ENCODE data around the gene ZNF573. TPM values are rescaled to one million over a fixed set of nuclear protein-coding genes. Genes with fewer than 3 reads are reported as not detected.

The ZNF573 gene
- total and polyA plus RNA-seq, 2 experiments from 2014 or later, result 7.2 to 10.2 TPM

DNA sequence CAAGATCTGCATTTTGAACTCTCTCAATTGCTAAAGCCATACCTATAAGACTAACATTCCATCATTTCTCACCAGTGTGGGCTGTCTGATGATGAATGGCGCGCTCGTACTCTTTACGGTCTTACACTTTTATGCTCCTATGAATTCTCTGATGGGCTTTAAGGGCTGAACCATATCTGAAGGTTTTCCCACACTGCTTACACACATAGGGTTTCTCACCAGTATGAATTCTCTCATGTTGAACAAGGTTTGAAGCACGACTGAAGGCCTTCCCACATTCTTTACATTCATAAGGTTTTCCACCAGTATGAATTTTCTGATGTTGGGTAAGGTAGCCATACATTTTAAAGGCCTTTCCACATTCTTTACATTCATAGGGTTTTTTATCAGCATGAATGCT, 41.0 kb downstream of the ZNF573 start:
- Histone ChIP-seq H3K9me3 (ENCODE audit: low read depth) (no peaks in the 10 kb centered on the region), H3K4me3 (no peak overlapping the region), H3K27me3 (no peaks in the 10 kb centered on the region), H3K27ac (no peak overlapping the region), H3K4me1 (ENCODE audit: low read depth) (peaks cover 4% of the 10 kb centered on the region), H3K36me3 (peaks cover 15% of the 10 kb centered on the region)
- no peak for DNase-seq (ENCODE audit: low read depth in 1 of 2, low spot score in 1 of 2)
- TF ChIP-seq, protein P1, sequence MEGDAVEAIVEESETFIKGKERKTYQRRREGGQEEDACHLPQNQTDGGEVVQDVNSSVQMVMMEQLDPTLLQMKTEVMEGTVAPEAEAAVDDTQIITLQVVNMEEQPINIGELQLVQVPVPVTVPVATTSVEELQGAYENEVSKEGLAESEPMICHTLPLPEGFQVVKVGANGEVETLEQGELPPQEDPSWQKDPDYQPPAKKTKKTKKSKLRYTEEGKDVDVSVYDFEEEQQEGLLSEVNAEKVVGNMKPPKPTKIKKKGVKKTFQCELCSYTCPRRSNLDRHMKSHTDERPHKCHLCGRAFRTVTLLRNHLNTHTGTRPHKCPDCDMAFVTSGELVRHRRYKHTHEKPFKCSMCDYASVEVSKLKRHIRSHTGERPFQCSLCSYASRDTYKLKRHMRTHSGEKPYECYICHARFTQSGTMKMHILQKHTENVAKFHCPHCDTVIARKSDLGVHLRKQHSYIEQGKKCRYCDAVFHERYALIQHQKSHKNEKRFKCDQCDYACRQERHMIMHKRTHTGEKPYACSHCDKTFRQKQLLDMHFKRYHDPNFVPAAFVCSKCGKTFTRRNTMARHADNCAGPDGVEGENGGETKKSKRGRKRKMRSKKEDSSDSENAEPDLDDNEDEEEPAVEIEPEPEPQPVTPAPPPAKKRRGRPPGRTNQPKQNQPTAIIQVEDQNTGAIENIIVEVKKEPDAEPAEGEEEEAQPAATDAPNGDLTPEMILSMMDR (IDR thresholded peaks at IDR 0.05; ENCODE audit: low read depth, low read length), result no peak

DNA sequence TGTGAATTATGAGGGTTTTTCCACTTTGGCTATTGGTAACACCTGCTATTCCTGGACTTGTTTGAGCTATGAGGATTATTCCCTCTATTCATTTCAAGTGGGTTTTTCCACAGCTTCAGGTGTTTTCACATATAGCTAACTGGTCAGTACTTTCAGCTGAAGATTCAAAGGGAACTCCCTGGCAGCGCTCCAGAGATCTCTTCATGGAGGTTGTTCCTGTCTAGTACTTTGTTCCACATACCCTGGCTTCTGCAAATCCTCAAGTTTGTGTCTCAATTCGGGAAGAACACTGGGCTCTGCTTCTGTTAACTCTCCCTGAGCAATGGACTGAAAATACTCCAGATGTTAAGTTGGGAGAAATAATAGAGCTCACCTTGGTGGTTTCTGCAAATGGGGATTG, 54.2 kb downstream of the ZNF573 start:
- no peaks in the 10 kb centered on the region for H3K9me3 ChIP-seq (ENCODE audit: low read depth)
- TF ChIP-seq, protein P1 (IDR thresholded peaks at IDR 0.05; ENCODE audit: low read depth, low read length), result no peak
- DNase-seq (ENCODE audit: low read depth in 1 of 2, low spot score in 1 of 2), result no peak
- H3K36me3 ChIP-seq, result no peaks in the 10 kb centered on the region
- no peak overlapping the region for H3K27ac ChIP-seq
- no peaks in the 10 kb centered on the region for H3K4me1 ChIP-seq (ENCODE audit: low read depth)
- no peak overlapping the region for H3K4me3 ChIP-seq
- no peaks in the 10 kb centered on the region for H3K27me3 ChIP-seq

DNA sequence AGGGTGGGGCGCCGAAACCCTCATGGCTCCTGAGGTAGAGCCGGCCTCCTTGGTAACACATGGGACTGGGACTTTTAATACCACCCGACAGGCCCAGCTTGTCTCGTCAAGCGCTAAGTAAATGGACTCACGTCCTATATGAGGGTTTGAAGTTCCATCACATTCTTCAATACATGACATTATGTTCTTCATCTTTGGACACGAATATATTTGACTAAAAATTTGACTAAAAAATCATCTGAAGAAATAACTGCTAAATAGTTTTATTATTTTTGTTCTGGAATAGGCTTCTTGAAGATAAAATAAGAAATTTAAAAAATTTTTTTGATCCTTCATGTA, 59.5 kb downstream of the ZNF573 start:
- H3K27ac ChIP-seq, result peak overlapping the region; percentile 72

DNA sequence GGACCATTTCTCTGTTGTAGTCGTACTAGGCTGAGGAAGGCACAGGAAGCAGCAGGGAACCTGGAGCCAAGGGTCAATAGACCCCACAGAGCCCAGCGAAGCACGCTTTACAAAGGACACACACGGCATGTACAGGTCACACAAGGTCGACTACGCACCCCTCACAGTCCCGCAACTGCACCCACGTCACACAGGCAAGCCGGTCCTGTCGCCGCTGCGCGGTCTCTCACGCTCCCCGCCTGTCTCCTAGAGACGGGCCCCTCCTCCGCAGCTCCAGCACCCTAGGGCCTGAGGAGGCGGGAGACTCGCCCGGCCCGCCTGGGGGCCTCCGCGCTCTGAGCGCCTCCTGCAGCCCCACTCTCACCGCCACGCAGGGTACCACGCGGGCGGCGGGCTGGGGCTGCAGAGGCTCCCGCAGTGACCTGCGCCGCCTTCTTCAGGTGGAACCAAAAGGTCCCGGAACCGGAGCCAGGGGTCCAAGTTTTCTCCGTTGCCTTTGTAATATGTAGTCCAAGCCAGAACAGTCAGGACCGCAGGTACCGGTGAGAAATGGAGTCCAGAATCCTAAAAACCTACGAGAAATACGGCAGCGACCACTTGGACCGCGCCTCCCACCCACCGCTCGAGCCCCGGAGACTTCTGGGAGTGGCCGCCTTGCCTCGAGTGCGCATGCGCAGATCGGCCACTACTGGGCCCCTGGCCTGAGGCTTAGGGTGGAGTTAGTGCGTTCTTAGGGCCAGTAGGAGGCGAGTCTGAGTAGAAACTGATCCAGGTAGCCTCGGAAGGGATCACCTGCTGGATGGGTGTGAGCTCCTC, 60.1 kb downstream of the ZNF573 start, which contains the start of gene ZNF607:
Gene ZNF607, minus strand, starts transcription at position 651 of the 816 bp plus-strand sequence. CDS start 8,143 bp downstream, outside the sequence.
- TF ChIP-seq, protein P1 (IDR thresholded peaks at IDR 0.05; ENCODE audit: low read depth, low read length), result peak; percentile 73
- peak; percentile 93 to 96 for DNase-seq (ENCODE audit: low read depth in 1 of 2, low spot score in 1 of 2)
- Histone ChIP-seq H3K36me3 (no peaks in the 10 kb centered on the region), H3K4me3 (peak within 1 kb of the TSS; percentile 84), H3K27me3 (no peaks in the 10 kb centered on the region), H3K9me3 (ENCODE audit: low read depth) (no peaks in the 10 kb centered on the region), H3K4me1 (ENCODE audit: low read depth) (peaks cover 6% of the 10 kb centered on the region), H3K27ac (peak within 1 kb of the TSS; percentile 72)

More for the DNA sequence above, 59.5 kb downstream of the ZNF573 start:
- H3K4me3 ChIP-seq, result peak overlapping the region; percentile 84
- DNase-seq (ENCODE audit: low read depth in 1 of 2, low spot score in 1 of 2), result no peak
- no peaks in the 10 kb centered on the region for H3K36me3 ChIP-seq
- no peaks in the 10 kb centered on the region for H3K27me3 ChIP-seq
- H3K4me1 ChIP-seq (ENCODE audit: low read depth), result peaks cover 6% of the 10 kb centered on the region
- TF ChIP-seq, protein P1 (IDR thresholded peaks at IDR 0.05; ENCODE audit: low read depth, low read length), result no peak
- no peaks in the 10 kb centered on the region for H3K9me3 ChIP-seq (ENCODE audit: low read depth)

DNA sequence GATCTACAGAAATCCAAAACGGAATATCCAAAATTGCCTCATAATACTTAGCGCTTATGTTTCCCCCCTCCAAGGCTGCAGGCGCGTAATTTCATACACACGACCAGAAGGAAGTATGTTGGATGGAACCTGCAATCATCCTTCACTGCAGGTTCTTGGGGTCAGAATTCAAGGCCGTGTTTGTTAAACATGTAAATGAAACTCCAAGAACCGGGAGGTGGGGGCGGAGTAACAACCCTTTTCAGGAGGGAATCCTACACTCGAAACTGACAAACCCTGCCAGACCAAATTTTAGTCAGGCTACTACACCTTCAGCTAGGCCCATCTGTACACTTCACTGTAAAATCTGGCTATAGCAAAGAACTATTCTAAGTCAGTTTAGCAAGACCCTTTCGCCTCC, 61.1 kb downstream of the ZNF573 start:
- peak overlapping the region; percentile 84 for H3K4me3 ChIP-seq
- peak overlapping the region; percentile 72 for H3K27ac ChIP-seq
- H3K4me1 ChIP-seq (ENCODE audit: low read depth), result peaks cover 6% of the 10 kb centered on the region
- TF ChIP-seq, protein P1 (IDR thresholded peaks at IDR 0.05; ENCODE audit: low read depth, low read length), result no peak
- no peaks in the 10 kb centered on the region for H3K9me3 ChIP-seq (ENCODE audit: low read depth)
- DNase-seq (ENCODE audit: low read depth in 1 of 2, low spot score in 1 of 2), result peak in 1 of 2 donors; percentile 17
- no peaks in the 10 kb centered on the region for H3K27me3 ChIP-seq
- no peaks in the 10 kb centered on the region for H3K36me3 ChIP-seq
